Hippocampal formation (tissue), 2 donors: Measurements from ENCODE around the gene GPAM.
"Not testable (repeated sequence)": the region's sequence is repeated elsewhere in the genome, so short reads cannot be mapped to it uniquely, and the experiment has no call there.

Experiments
- DNase-seq, 2 donors: peaks; one replicate each; lab custom pipeline; 2025; lab: John Stamatoyannopoulos, UW

Gene GPAM

DNA sequence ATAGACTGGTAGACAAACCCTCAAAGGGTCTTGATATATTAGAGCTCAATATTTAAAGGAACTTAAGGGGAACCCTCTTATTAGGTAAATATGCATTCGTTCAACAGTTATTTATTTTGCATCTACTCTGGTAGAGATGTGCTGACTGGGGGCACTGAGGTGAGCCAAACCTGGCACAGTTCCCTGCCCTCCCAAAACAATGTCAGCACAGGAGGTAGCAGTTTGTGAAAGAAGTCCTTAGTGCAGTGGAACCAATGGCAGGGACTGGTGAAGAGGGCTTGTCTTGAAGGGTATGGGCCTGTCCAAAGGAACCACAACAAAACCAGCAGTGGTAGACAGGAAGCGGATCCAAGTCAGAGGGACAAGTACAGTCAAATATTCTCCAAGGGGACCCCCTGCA, 32.6 kb upstream of the GPAM start:
- no peak for DNase-seq

- DNase-seq, result no peak
Observed at GRCh38 chr10:112215342-112215774, 31.8 kb upstream of the GPAM start.

DNA sequence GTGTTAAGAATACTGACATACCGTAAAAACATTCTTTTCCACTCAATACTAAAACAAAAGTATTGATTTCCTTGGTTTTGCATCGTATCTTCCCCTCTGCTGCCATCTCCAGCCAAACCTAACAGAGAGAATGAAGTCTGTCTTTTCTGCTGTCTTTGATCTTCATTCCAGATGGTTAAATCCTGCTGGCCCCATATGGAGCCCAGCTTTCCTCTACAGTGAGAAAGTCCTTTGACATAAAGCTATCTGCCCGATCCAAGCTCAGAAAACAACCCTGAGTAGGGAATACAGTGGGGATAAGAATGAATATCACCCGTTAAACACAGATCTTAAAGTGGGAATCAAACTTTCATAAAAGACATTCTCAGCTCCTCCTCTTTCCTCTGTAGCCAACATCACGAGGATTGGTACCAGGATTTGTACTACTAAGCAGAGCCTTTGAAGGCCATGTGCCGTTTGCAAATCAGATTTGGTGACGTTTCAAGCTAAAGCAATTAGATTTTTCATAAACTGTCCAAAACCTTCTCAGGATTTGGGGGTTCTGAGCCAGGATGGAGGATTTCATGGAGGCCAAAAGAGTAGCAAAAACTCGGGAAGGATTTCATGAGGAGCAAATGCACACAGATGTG, 30.8 kb upstream of the GPAM start:
- DNase-seq, result no peak

DNA sequence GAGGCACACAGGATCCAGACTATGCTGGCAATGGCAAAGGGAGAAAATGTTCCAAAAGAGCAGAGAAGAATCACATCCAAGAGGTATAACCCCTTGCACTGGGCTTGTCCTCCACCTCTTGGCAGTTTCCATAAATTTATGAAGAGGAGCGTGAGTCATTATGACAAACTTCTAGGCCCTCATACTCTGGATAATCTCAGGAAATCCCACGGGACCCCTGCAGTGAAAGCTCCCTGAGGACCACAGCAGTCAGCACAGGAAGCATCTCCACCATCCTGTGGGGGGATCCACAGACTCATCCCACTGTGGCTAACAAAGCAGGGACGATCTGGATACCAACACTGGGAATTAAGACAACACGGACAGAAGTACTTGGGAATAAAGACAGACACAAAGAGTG, 30.3 kb upstream of the GPAM start:
- DNase-seq, result no peak

- DNase-seq, result no peak
Observed at GRCh38 chr10:112213098-112213823, 29.7 kb upstream of the GPAM start.

GRCh38 chr10:112210666-112211065, 27.1 kb upstream of the GPAM start:
- no peak for DNase-seq

DNA sequence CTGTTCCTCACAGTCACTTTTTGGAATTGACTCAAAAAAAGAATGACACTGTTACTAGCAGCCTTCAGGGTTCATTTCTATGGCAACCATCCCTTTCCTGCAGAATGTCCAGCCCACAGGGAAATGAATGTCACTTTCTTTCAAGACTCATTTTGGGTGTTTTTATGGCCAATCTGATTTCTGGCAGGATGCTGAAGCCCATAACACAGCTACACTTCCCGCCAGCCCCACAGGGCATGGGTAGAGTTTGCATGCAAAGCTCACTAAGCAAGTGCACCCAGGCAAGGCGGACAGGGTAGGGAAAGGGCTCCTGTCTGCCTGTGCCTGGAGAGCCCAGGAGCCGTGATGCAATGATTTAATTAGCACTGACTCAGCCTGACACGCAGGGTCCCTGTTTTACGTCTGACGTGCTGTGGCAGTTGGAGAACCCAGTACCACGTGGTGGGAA, 26.1 kb upstream of the GPAM start:
- no peak for DNase-seq

- no peak for DNase-seq
Observed at GRCh38 chr10:112208997-112209396, 25.4 kb upstream of the GPAM start.

DNA sequence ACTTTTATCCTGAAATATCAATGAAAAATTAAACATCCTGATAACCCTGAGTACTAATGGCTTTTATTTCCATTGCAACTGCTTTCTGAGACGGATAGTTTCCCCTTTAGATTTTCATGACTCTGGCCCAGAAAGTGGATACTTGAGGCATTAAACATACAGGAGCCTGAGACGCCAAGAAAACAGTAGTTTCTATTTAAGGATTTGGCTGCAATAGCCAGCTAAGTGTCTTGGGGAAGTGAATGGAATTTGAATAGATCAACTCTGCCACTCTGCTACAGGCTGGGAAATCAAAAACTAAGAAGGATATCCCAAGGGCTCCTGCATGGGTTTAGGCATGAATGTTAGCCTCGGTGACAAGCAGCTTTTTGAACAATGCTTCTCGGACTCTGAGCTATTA, 24.7 kb upstream of the GPAM start:
- peak in 1 of 2 donors; percentile 18 for DNase-seq

DNA sequence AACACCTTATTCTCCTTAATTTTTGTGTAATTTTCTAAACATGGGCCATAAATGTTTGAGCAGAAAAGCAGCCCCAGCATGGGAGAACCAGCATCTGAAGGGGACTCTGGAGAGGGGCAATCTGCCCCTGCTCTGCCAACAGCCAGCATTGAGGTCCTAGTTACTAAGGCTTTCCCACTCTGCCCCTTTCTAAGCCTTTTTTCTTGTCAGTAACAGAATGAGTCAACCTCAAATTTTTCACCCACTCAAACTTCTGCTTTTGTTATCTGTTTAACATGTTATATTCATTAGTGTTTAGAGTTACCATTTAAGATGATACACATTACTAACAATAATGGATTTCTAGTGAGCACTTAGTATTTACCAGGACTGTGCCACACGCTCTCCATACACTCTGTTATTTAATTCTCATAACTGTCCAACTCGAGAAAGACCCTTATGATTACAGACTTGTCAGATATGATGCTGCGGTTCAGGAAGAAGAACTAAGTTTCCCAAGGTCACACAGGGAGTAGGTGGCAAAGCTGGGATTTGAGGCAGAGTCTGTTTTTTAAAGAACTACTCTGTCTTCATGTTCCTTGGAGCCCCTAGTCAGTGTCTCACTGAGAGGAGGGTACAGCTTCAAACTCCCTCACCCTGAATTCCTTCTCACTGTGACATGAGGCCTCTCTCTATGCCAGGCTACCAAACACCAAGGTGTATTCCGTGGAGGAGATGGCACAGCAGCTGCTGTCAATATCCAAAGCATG, 19.9 kb upstream of the GPAM start:
- DNase-seq, result no peak

DNA sequence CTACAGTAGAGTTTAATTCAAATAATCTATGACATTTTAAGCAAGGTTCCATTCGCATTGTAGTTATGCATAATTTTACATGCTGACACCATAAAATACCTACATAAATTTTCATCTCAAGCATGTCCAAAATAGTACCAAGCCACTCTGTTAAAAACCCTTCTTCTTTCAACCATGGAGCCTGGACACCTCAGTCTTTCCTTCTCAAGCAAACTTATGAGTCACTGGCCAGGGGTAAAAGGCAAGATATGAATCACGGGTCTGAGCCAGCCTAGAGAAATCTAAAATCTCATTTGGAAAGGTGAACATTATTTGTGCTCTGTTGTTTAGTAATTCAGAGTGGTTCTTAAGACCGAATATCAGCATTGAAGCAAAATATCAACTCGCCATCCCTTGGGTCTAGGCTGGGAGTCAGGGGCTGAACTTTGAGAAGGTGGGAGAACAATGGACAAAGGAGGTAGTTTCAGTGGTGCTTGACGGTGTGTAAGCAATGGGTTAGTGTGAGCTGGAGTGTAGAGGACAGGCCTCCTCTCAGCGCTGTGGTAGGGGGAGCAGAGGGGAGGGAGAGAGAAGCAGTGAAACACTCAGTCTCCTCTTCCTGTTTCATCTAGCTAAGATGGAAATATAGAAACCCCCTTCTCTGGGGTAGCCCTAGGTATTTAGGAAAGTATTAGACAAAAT, 19.1 kb upstream of the GPAM start:
- DNase-seq, result no peak

DNA sequence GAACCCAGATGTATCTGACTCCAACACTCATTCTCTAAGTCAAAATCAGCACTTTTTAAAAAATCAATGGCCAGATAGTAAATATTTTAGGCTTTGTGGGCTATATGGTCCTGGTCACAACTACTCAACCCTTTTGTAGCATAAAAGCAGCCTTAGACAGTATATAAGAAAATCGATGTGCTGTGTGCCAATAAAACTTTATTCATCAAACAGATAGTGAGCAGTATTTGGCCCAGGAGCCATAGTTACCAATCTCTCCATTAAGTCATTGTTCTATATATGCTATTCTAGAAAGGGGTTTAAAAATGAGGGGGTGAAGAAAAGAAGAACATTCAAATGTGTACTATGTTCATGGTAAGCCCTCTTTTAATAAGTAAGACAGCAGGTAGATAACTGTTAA, 18.5 kb upstream of the GPAM start:
- DNase-seq, result no peak

DNA sequence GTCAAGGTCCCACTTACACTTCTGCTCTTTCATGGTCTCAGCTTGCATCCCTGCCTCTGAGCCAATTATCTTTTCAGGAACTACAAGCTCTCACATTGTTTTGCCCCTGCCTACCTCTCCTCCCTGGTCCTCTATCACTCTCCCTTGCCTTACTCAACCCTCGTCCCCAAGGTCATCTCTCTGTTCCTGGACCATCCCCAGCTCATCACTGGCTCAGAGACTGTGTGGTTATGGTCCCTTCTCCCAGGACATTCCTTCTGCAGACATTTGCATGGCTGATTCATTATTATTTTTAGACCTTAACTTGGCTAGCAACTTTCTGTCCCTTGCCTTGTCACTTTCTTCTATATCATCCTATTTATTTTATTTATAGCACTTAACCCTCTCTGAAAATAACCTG, 17.8 kb upstream of the GPAM start:
- no peak for DNase-seq

DNA sequence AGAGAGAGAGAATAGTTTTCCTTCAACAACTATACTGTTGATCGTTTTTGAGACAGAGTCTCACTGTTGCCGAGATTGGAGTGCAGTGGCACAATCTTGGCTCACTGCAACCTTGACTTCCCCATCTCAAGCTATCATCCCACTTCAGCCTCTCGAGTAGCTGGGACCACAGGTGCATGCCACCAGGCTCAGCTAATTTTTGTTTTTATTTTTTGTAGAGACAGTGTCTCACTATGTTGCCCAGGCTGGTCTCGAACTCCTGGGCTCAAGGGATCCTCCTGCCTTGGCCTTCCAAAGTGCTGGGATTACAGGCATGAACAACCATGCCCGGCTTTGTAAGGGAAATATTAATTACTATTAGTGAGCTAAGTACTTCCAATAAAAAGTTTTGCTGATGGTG, 16.7 kb upstream of the GPAM start:
- DNase-seq, result not testable (repeated sequence)

DNA sequence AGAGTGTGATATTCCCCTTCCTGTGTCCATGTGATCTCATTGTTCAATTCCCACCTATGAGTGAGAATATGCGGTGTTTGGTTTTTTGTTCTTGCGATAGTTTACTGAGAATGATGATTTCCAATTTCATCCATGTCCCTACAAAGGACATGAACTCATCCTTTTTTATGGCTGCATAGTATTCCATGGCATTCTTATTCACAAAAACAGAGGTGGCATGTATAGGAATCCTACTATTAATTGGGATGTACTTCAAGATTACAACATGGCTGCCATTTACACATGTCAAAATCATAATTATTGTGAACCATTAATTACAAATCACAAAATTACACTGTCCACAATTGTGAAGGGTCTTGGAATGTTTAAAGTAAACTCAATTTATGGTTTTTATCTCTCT, 14.1 kb upstream of the GPAM start:
- DNase-seq, result not testable (repeated sequence)

DNA sequence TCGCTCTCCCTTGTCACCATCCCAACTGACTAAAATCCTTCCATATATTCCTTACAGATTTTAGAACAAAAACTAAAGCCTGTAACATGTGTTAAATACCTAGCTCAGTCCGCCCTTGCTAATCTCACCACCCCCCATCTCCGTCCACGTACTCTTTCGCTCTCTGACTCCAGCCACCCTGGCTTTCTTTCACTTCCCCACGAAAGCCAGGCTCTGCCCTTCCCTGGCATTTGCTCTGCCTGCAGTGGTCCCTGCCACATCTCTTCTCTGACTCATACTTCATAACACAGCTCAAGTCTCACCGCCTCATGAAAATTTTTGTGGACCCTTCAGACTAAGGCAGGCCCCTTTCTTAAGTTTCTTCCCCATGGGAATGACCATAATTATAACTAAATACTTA, 11.7 kb upstream of the GPAM start:
- no peak for DNase-seq

DNA sequence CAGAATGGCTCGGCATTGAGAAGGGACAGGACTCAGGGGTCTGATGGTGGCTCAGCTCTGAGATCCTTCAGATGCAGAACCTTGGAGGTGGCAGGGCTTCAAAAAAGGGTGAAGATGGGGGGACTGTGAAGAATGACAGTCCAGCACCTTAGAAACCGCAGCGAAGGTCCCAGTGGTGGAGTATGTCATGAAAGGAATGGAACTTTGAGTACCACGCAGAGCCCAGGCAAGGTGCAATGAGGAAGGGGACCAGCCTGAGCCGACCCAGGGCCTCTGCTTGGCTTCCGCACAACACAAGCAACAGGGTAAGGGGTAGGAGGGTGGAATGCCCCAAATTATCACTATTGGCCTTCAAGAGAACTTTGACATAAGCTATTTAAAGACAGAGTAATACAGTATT, 8.2 kb upstream of the GPAM start:
- DNase-seq, result no peak

GRCh38 chr10:112191041-112191590, 7.6 kb upstream of the GPAM start:
- no peak for DNase-seq

- DNase-seq, result peak in 1 of 2 donors; percentile 38
Observed at GRCh38 chr10:112189465-112189864, 5.9 kb upstream of the GPAM start.

GRCh38 chr10:112187527-112187926, 4.0 kb upstream of the GPAM start:
- no peak for DNase-seq

DNA sequence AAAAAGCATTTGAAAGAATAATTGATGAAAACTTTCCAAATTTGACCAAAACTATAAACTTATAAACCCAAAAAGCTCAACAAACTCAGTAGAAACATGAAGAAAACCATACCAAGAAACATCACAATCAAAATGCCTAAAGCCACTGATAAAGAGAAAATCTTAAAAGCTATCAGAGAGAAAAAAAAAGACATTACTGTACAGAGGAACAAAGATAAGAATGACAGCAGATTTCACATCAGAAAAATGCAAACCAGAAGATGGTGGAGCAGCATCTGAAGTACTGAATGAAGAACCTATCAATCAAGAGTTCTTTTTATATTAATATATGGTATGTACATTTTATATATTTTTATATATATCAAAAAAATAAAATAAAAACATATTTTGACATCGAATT, 2.4 kb upstream of the GPAM start:
- DNase-seq, result no peak

DNA sequence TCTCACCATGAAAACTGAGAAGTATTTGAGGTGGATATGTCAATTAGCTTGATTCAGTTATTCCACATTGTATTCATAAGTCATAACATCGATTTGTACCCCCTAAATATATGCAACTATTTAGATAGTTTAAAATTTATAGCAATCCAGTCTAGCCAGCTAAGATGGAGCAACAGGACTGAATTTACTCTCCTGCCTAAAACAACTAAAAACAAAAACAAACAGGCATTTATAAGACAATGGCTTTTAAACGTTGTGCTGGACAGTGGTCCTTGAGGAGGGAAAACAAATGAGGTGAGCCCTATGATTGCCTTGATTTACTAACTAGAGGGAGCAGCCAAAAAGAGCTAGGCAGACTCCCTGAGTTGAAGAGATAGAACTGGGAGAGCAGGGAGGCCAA, 814 bp upstream of the GPAM start:
- no peak for DNase-seq
